GM10266 (cell line): ENCODE data around the gene KIZ.

Experiments used
- DNase-seq: peaks from one replicate; pipeline ENCODE4 v3.0.0; 2012; ENCODE audit errors: extremely low spot score
- CTCF ChIP-seq: IDR thresholded peaks from 2 replicates; pipeline ENCODE4 v1.5.1; 2012; ENCODE audit warnings: mild to moderate bottlenecking, low read depth; ENCODE audit not compliant: control insufficient read depth, insufficient read depth; ENCODE audit errors: missing control alignments

Gene KIZ

GRCh38 chr20:21117521-21117920, 8.4 kb upstream of the KIZ start:
- DNase-seq, result no peak
- TF ChIP-seq CTCF, result no peak

- TF ChIP-seq CTCF, result no peak
- no peak for DNase-seq
These were observed 7.7 kb upstream of the KIZ start for GRCh38 chr20:21118138-21118537.

- TF ChIP-seq CTCF, result no peak
- no peak for DNase-seq
These were observed 7.1 kb upstream of the KIZ start for GRCh38 chr20:21118782-21119181.

- no peak for TF ChIP-seq CTCF
- no peak for DNase-seq
These were observed 1.7 kb upstream of the KIZ start for GRCh38 chr20:21124190-21124589.

GRCh38 chr20:21125072-21125848, 622 bp upstream of the KIZ start:
- no peak for TF ChIP-seq CTCF
- DNase-seq, result no peak

- DNase-seq, result no peak
- TF ChIP-seq CTCF, result no peak
These were observed 644 bp downstream of the KIZ start for GRCh38 chr20:21126581-21126870.

- no peak for TF ChIP-seq CTCF
- DNase-seq, result no peak
These were observed 1.5 kb downstream of the KIZ start for GRCh38 chr20:21127201-21127981.
